Measurements from ENCODE around the gene C19orf53. TPM values are rescaled to one million over a fixed set of nuclear protein-coding genes. Genes with fewer than 3 reads are reported as not detected.
"Not testable (repeated sequence)": the region's sequence is repeated elsewhere in the genome, so short reads cannot be mapped to it uniquely, and the experiment has no call there.

The C19orf53 gene
- total RNA-seq, 2 experiments from 2014 or later: 90.1 to 162 TPM

DNA sequence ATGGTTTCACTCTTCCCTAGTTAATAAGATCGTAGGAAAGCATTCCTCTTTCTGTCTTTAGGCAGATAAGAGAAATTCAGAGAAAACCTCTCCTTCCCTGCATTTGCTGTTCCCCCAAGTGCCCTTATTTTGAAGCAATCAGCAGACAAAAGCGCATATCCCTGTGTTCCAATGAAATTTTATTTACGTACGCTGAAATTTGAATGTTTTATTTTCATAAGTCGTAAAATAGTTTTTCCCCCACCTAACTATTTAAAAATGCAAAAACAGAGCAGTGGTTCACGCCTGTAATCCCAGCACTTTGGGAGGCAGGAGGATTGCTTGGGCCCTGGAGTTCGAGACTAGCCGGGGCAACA is 27.2 kb upstream of the C19orf53 start:
- Histone ChIP-seq H3K27ac (ENCODE audit: low read depth, low read length, poor library complexity, severe bottlenecking) (no peak overlapping the region), H4K20me1 (ENCODE audit: insufficient read depth, low read length) (no peaks in the 10 kb centered on the region), H3K9me2 (ENCODE audit: insufficient read depth, low read length) (no peaks in the 10 kb centered on the region), H3K36me3 (ENCODE audit: insufficient read depth, low read length) (peaks cover 11% of the 10 kb centered on the region; the same call in 1 of the 2 replicates), H3K4me2 (ENCODE audit: low read length) (peak overlapping the region; percentile 18; the same call in 1 of the 2 replicates), H2AFZ (ENCODE audit: low read length) (peak overlapping the region; percentile 70), H3K9me3 (ENCODE audit: low read length) (peaks cover 12% of the 10 kb centered on the region; the same call in 1 of the 2 replicates), H3K4me1 (ENCODE audit: insufficient read depth, low read length, poor library complexity, severe bottlenecking) (peaks cover 10% of the 10 kb centered on the region), H3K4me3 (ENCODE audit: low read depth, low read length, poor library complexity, severe bottlenecking) (peak overlapping the region; percentile 88), H3K79me2 (ENCODE audit: insufficient read depth, low read depth, low read length) (peaks cover 17% of the 10 kb centered on the region; the same call in 1 of the 2 replicates)
- POLR2A ChIA-PET: interaction anchor here (1.2 to 2.2 kb wide), 3 partner anchors 9 to 89 kb away, joined by 4 to 10 read pairs (median 5); partner anchors contain the start of gene C19orf53
- no peak for TF ChIP-seq EZH2phosphoT487 (IDR thresholded peaks at IDR 0.05; ENCODE audit: borderline replicate concordance, low read depth, low read length)
- TF ChIP-seq, protein P1, sequence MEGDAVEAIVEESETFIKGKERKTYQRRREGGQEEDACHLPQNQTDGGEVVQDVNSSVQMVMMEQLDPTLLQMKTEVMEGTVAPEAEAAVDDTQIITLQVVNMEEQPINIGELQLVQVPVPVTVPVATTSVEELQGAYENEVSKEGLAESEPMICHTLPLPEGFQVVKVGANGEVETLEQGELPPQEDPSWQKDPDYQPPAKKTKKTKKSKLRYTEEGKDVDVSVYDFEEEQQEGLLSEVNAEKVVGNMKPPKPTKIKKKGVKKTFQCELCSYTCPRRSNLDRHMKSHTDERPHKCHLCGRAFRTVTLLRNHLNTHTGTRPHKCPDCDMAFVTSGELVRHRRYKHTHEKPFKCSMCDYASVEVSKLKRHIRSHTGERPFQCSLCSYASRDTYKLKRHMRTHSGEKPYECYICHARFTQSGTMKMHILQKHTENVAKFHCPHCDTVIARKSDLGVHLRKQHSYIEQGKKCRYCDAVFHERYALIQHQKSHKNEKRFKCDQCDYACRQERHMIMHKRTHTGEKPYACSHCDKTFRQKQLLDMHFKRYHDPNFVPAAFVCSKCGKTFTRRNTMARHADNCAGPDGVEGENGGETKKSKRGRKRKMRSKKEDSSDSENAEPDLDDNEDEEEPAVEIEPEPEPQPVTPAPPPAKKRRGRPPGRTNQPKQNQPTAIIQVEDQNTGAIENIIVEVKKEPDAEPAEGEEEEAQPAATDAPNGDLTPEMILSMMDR (conservative IDR thresholded peaks at IDR 0.05; ENCODE audit: low read length): no peak
- intact Hi-C loops (cut with micrococcal nuclease; ENCODE audit: unreplicated experiment): no loop called here
- DNase-seq (ENCODE audit: low spot score): no peak
- CTCF ChIA-PET (ENCODE audit: unreplicated experiment): no interaction called here
- BruUV-seq (replicated peaks): no TSS peak

DNA sequence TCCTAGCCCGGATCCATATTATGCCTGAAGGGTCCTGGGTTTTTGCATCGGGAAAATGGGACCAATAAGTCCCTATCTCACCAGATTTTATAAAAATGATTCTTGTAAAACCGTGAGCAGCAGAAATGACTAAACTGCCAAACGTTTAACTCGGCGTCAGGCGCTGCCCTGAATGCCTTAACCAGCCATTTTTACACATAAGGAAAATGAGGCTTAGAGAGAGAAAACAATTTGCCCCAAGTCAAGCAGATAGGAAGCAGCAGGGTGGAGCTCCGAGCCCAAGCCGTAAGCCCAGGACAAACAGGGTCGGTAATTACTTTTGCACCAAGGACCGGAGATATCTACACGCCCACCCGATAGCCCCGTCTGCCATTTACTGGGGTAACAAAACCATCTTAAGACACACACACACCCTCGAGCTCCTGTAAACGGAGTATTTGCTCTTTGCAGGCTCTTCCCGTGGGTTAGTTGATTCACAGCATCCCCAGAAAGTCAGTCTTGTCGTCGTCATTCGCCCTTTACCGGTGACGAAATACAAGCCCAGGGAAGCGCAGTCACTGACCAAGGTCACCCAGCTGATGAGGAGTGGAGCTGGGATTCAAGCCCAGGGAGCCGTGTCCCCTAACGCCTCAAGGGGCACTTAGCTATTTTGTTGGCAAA is 26.0 kb upstream of the C19orf53 start:
- TF ChIP-seq EZH2phosphoT487 (IDR thresholded peaks at IDR 0.05; ENCODE audit: borderline replicate concordance, low read depth, low read length): no peak
- TF ChIP-seq, protein P1 (conservative IDR thresholded peaks at IDR 0.05; ENCODE audit: low read length): no peak
- Histone ChIP-seq H3K79me2 (ENCODE audit: insufficient read depth, low read depth, low read length) (peaks cover 17% of the 10 kb centered on the region; the same call in 1 of the 2 replicates), H3K4me2 (ENCODE audit: low read length) (peak overlapping the region; percentile 94), H4K20me1 (ENCODE audit: insufficient read depth, low read length) (no peaks in the 10 kb centered on the region), H3K4me1 (ENCODE audit: insufficient read depth, low read length, poor library complexity, severe bottlenecking) (peaks cover 10% of the 10 kb centered on the region), H3K27ac (ENCODE audit: low read depth, low read length, poor library complexity, severe bottlenecking) (peak overlapping the region; percentile 29), H3K36me3 (ENCODE audit: insufficient read depth, low read length) (peaks cover 23% of the 10 kb centered on the region; the same call in 1 of the 2 replicates), H3K9me2 (ENCODE audit: insufficient read depth, low read length) (no peaks in the 10 kb centered on the region), H3K9me3 (ENCODE audit: low read length) (peaks cover 12% of the 10 kb centered on the region; the same call in 1 of the 2 replicates), H3K4me3 (ENCODE audit: low read depth, low read length, poor library complexity, severe bottlenecking) (peak overlapping the region; percentile 88), H2AFZ (ENCODE audit: low read length) (peak overlapping the region; percentile 64)
- intact Hi-C loops (cut with micrococcal nuclease; ENCODE audit: unreplicated experiment): no loop called here
- DNase-seq (ENCODE audit: low spot score): peak; percentile 21
- ChIA-PET POLR2A (interaction anchor here (0.6 to 2.2 kb wide), 9 partner anchors 10 to 330 kb away, joined by 3 to 10 read pairs (median 4); partner anchors contain the start of gene C19orf53), CTCF (ENCODE audit: unreplicated experiment) (interaction anchor here (0.6 kb wide), 2 partner anchors 17 to 23 kb away, joined by 3 read pairs; no protein-coding TSS in a partner anchor)
- BruUV-seq (replicated peaks): TSS peak; percentile 94

DNA sequence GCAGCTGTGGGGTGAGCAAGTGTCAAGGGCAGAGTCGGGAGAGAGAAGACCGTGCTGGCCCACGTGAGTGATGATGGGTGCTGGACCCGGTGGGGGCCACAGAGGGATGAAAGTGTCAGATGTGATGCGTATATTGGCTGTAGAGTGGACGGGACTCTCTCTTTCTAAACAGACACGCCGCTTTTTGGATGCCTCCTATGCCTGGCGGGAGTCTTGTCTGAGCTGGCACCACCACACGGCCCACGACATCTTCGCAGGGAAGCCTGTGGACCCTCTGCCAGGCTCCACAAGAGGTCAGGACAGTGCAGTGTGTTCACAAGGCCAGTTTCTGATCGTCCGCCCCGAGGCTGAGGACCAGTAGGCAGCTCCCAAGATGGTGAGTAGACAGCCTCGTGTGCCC is 22.8 kb upstream of the C19orf53 start:
- no TSS peak for BruUV-seq (replicated peaks)

DNA sequence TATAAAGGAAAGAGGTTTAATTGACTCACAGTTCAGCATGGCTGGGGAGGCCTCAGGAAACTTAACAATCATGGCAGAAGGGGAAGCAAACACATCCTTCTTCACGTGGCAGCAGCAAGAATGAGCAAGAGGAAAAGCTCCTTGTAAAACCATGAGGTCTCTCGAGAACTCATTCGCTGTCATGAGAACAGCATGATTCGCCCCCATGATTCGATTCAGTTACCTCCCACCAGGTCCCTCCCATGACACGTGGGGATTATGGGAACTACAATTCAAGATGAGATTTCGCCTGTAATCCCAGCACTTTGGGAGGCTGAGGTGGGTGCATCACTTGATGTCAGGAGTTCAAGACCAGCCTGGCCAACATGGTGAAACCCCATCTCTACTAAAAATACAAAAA is 20.6 kb upstream of the C19orf53 start:
- peaks cover 68% of the 10 kb centered on the region for H3K36me3 ChIP-seq (ENCODE audit: insufficient read depth, low read length)
- H3K4me2 ChIP-seq (ENCODE audit: low read length); H3K9me3 ChIP-seq (ENCODE audit: low read length); H3K27ac ChIP-seq (ENCODE audit: low read depth, low read length, poor library complexity, severe bottlenecking); H4K20me1 ChIP-seq (ENCODE audit: insufficient read depth, low read length); H3K4me1 ChIP-seq (ENCODE audit: insufficient read depth, low read length, poor library complexity, severe bottlenecking); H3K79me2 ChIP-seq (ENCODE audit: insufficient read depth, low read depth, low read length); H2AFZ ChIP-seq (ENCODE audit: low read length); H3K4me3 ChIP-seq (ENCODE audit: low read depth, low read length, poor library complexity, severe bottlenecking); intact Hi-C loops (cut with micrococcal nuclease; ENCODE audit: unreplicated experiment); BruUV-seq (replicated peaks); CTCF ChIA-PET (ENCODE audit: unreplicated experiment); DNase-seq (ENCODE audit: low spot score); H3K9me2 ChIP-seq (ENCODE audit: insufficient read depth, low read length): not testable (repeated sequence)
- POLR2A ChIA-PET: interaction anchor here (0.7 to 0.9 kb wide), 2 partner anchors 9 to 16 kb away, joined by 3 read pairs; no protein-coding TSS in a partner anchor

More for the DNA sequence above, 22.8 kb upstream of the C19orf53 start:
- Histone ChIP-seq H3K27ac (ENCODE audit: low read depth, low read length, poor library complexity, severe bottlenecking) (no peak overlapping the region), H3K9me3 (ENCODE audit: low read length) (peaks cover 10% of the 10 kb centered on the region; the same call in 1 of the 2 replicates), H3K79me2 (ENCODE audit: insufficient read depth, low read depth, low read length) (peaks cover 17% of the 10 kb centered on the region; the same call in 1 of the 2 replicates), H2AFZ (ENCODE audit: low read length) (no peak overlapping the region), H4K20me1 (ENCODE audit: insufficient read depth, low read length) (no peaks in the 10 kb centered on the region), H3K36me3 (ENCODE audit: insufficient read depth, low read length) (peaks cover 46% of the 10 kb centered on the region), H3K4me3 (ENCODE audit: low read depth, low read length, poor library complexity, severe bottlenecking) (no peak overlapping the region), H3K4me1 (ENCODE audit: insufficient read depth, low read length, poor library complexity, severe bottlenecking) (peaks cover 10% of the 10 kb centered on the region), H3K9me2 (ENCODE audit: insufficient read depth, low read length) (no peaks in the 10 kb centered on the region), H3K4me2 (ENCODE audit: low read length) (no peak overlapping the region)
- TF ChIP-seq EZH2phosphoT487 (IDR thresholded peaks at IDR 0.05; ENCODE audit: borderline replicate concordance, low read depth, low read length): no peak
- TF ChIP-seq, protein P1 (conservative IDR thresholded peaks at IDR 0.05; ENCODE audit: low read length): no peak
- intact Hi-C loops (cut with micrococcal nuclease; ENCODE audit: unreplicated experiment): no loop called here
- POLR2A ChIA-PET: no interaction called here
- CTCF ChIA-PET (ENCODE audit: unreplicated experiment): no interaction called here
- no peak for DNase-seq (ENCODE audit: low spot score)
